ENCODE results near the gene UTF1. TPM values are rescaled to one million over a fixed set of nuclear protein-coding genes. Genes with fewer than 3 reads are reported as not detected.

The UTF1 gene
- total and polyA plus RNA-seq, 2 experiments from 2014 or later, result 12.2 to 51.4 TPM

DNA sequence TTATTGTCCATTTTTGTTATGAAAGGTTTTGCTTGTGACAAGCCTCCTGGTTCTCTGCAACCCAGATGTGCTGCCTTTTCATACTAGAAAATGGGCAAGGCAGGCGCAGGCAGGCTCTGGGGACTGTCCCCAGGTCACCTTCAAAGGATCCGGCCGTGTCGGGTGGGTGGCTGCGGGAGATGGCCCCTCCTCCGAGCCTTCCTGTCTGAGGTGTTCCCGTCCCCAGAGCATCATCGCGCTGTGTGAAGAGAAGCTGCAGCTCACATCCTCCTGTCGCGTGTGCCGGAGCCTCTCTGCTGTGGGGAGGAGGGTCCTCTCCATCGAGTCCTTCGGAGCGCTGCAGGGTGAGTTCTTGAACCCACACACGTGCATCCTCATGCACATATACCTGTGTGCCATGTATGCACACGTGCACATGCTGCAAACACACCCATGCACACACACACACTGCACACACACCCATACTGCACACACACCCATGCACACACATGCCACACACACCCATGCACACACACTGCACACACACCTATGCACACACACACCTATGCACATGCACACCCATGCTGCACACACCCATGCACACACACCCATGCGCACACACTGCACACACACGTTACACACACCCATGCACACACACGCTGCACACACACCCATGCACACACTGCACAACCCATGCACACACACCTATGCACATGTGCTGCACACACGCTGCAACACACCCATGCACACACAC, 46.2 kb upstream of the UTF1 start:
- Histone ChIP-seq H3K9me2 (ENCODE audit: insufficient read depth) (no peaks in the 10 kb centered on the region), H3K4me1 (ENCODE audit: insufficient read depth) (no peaks in the 10 kb centered on the region), H4K20me1 (replicated peaks; ENCODE audit: insufficient read depth) (no peaks in the 10 kb centered on the region), H3K4me2 (no peak overlapping the region), H3K4me3 (no peak overlapping the region), H3K79me2 (replicated peaks; ENCODE audit: insufficient read depth) (no peaks in the 10 kb centered on the region), H3F3A (replicated peaks; ENCODE audit: low read depth) (no peaks in the 10 kb centered on the region), H3K27ac (ENCODE audit: low read depth) (no peak overlapping the region), H3K27me3 (ENCODE audit: insufficient read depth) (no peaks in the 10 kb centered on the region), H2AFZ (no peak overlapping the region), H3K36me3 (ENCODE audit: insufficient read depth) (no peaks in the 10 kb centered on the region)
- Mint-ChIP-seq H3K27ac (no peak overlapping the region), H3K36me3 (ENCODE audit: low read depth) (peaks cover 13% of the 10 kb centered on the region), H3K4me3 (no peak overlapping the region), H3K27me3 (ENCODE audit: insufficient read depth, low read depth, poor library complexity) (peaks cover 3% of the 10 kb centered on the region), H3K9me3 (peaks cover 9% of the 10 kb centered on the region; the same call in 1 of the 3 replicates), H3K4me1 (no peaks in the 10 kb centered on the region)
- DNase-seq (ENCODE audit: low spot score) (no peak), ATAC-seq (no peak)
- TF ChIP-seq, protein P1, sequence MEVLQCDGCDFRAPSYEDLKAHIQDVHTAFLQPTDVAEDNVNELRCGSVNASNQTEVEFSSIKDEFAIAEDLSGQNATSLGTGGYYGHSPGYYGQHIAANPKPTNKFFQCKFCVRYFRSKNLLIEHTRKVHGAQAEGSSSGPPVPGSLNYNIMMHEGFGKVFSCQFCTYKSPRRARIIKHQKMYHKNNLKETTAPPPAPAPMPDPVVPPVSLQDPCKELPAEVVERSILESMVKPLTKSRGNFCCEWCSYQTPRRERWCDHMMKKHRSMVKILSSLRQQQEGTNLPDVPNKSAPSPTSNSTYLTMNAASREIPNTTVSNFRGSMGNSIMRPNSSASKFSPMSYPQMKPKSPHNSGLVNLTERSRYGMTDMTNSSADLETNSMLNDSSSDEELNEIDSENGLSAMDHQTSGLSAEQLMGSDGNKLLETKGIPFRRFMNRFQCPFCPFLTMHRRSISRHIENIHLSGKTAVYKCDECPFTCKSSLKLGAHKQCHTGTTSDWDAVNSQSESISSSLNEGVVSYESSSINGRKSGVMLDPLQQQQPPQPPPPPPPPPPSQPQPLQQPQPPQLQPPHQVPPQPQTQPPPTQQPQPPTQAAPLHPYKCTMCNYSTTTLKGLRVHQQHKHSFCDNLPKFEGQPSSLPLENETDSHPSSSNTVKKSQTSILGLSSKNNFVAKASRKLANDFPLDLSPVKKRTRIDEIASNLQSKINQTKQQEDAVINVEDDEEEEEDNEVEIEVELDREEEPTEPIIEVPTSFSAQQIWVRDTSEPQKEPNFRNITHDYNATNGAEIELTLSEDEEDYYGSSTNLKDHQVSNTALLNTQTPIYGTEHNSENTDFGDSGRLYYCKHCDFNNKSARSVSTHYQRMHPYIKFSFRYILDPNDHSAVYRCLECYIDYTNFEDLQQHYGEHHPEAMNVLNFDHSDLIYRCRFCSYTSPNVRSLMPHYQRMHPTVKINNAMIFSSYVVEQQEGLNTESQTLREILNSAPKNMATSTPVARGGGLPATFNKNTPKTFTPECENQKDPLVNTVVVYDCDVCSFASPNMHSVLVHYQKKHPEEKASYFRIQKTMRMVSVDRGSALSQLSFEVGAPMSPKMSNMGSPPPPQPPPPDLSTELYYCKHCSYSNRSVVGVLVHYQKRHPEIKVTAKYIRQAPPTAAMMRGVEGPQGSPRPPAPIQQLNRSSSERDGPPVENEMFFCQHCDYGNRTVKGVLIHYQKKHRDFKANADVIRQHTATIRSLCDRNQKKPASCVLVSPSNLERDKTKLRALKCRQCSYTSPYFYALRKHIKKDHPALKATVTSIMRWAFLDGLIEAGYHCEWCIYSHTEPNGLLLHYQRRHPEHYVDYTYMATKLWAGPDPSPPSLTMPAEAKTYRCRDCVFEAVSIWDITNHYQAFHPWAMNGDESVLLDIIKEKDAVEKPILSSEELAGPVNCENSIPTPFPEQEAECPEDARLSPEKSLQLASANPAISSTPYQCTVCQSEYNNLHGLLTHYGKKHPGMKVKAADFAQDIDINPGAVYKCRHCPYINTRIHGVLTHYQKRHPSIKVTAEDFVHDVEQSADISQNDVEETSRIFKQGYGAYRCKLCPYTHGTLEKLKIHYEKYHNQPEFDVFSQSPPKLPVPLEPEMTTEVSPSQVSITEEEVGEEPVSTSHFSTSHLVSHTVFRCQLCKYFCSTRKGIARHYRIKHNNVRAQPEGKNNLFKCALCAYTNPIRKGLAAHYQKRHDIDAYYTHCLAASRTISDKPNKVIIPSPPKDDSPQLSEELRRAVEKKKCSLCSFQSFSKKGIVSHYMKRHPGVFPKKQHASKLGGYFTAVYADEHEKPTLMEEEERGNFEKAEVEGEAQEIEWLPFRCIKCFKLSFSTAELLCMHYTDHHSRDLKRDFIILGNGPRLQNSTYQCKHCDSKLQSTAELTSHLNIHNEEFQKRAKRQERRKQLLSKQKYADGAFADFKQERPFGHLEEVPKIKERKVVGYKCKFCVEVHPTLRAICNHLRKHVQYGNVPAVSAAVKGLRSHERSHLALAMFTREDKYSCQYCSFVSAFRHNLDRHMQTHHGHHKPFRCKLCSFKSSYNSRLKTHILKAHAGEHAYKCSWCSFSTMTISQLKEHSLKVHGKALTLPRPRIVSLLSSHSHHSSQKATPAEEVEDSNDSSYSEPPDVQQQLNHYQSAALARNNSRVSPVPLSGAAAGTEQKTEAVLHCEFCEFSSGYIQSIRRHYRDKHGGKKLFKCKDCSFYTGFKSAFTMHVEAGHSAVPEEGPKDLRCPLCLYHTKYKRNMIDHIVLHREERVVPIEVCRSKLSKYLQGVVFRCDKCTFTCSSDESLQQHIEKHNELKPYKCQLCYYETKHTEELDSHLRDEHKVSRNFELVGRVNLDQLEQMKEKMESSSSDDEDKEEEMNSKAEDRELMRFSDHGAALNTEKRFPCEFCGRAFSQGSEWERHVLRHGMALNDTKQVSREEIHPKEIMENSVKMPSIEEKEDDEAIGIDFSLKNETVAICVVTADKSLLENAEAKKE (CRISPR knock-in tag; IDR thresholded peaks at IDR 0.05), result no peak
- TF ChIP-seq, protein P2, sequence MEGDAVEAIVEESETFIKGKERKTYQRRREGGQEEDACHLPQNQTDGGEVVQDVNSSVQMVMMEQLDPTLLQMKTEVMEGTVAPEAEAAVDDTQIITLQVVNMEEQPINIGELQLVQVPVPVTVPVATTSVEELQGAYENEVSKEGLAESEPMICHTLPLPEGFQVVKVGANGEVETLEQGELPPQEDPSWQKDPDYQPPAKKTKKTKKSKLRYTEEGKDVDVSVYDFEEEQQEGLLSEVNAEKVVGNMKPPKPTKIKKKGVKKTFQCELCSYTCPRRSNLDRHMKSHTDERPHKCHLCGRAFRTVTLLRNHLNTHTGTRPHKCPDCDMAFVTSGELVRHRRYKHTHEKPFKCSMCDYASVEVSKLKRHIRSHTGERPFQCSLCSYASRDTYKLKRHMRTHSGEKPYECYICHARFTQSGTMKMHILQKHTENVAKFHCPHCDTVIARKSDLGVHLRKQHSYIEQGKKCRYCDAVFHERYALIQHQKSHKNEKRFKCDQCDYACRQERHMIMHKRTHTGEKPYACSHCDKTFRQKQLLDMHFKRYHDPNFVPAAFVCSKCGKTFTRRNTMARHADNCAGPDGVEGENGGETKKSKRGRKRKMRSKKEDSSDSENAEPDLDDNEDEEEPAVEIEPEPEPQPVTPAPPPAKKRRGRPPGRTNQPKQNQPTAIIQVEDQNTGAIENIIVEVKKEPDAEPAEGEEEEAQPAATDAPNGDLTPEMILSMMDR (conservative IDR thresholded peaks at IDR 0.05; ENCODE audit: low read depth in 2 of 2), result no peak
- no peak for TF ChIP-seq EZH2phosphoT487 (IDR thresholded peaks at IDR 0.05; ENCODE audit: unreplicated experiment)
- TF ChIP-seq STAT1 (IDR thresholded peaks at IDR 0.05; ENCODE audit: unreplicated experiment), result no peak
- no peak for TF ChIP-seq JUNB (IDR thresholded peaks at IDR 0.05; ENCODE audit: unreplicated experiment)
- TF ChIP-seq, protein P3, sequence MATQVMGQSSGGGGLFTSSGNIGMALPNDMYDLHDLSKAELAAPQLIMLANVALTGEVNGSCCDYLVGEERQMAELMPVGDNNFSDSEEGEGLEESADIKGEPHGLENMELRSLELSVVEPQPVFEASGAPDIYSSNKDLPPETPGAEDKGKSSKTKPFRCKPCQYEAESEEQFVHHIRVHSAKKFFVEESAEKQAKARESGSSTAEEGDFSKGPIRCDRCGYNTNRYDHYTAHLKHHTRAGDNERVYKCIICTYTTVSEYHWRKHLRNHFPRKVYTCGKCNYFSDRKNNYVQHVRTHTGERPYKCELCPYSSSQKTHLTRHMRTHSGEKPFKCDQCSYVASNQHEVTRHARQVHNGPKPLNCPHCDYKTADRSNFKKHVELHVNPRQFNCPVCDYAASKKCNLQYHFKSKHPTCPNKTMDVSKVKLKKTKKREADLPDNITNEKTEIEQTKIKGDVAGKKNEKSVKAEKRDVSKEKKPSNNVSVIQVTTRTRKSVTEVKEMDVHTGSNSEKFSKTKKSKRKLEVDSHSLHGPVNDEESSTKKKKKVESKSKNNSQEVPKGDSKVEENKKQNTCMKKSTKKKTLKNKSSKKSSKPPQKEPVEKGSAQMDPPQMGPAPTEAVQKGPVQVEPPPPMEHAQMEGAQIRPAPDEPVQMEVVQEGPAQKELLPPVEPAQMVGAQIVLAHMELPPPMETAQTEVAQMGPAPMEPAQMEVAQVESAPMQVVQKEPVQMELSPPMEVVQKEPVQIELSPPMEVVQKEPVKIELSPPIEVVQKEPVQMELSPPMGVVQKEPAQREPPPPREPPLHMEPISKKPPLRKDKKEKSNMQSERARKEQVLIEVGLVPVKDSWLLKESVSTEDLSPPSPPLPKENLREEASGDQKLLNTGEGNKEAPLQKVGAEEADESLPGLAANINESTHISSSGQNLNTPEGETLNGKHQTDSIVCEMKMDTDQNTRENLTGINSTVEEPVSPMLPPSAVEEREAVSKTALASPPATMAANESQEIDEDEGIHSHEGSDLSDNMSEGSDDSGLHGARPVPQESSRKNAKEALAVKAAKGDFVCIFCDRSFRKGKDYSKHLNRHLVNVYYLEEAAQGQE (IDR thresholded peaks at IDR 0.05; ENCODE audit: unreplicated experiment), result no peak
- TF ChIP-seq POLR2AphosphoS5 (IDR thresholded peaks at IDR 0.05; ENCODE audit: low read depth), result no peak
- TF ChIP-seq EZH2 (IDR thresholded peaks at IDR 0.05; ENCODE audit: low read depth, unreplicated experiment), result no peak
- TF ChIP-seq NANOG (IDR thresholded peaks at IDR 0.05; ENCODE audit: borderline replicate concordance), result no peak

Measured in GM23338 (cell line).